SK-N-SH (cell line): Measurements from ENCODE around the gene EZH1.

ENCODE experiments used
- CTCF ChIP-seq: fragments of 200-600 bp; sonication (generic); IDR thresholded peaks from 2 replicates; pipeline ENCODE4 v1.6.1; 2017; ENCODE audit warnings: antibody characterized with exemption, mild to moderate bottlenecking, moderate library complexity
- EP300 ChIP-seq, 2 experiments: IDR thresholded peaks; 2 replicates each; pipeline versions ENCODE4 v1.4.0 to v1.6.1; 2012; ENCODE audit warnings: borderline replicate concordance in 1 of 2, low read depth in 1 of 2, low read length in 1 of 2
- EZH2phosphoT487 ChIP-seq: fragments of 200-600 bp; sonication (generic); IDR thresholded peaks from 2 replicates; pipeline ENCODE4 v1.6.1; 2017; ENCODE audit warnings: low read depth, mixed run types, mild to moderate bottlenecking, antibody characterized with exemption, moderate library complexity, borderline replicate concordance
- JUND ChIP-seq: IDR thresholded peaks from 2 replicates; pipeline ENCODE4 v1.4.0; 2012
- MXI1 ChIP-seq: IDR thresholded peaks from 2 replicates; pipeline ENCODE4 v1.6.1; 2012; ENCODE audit warnings: mild to moderate bottlenecking, low read depth, low read length, improper control_type of control experiment
- PBX3 ChIP-seq: IDR thresholded peaks from 2 replicates; pipeline ENCODE4; 2012
- REST ChIP-seq: IDR thresholded peaks from 2 replicates; pipeline ENCODE4 v1.6.1; 2012; ENCODE audit warnings: mild to moderate bottlenecking, low read depth, low read length, moderate library complexity
- RFX5 ChIP-seq: IDR thresholded peaks from 2 replicates; pipeline ENCODE4 v1.6.1; 2012; ENCODE audit warnings: mild to moderate bottlenecking, improper control_type of control experiment, low read length
- RXRA ChIP-seq: IDR thresholded peaks from 2 replicates; pipeline ENCODE4 v1.4.0; 2012; ENCODE audit warnings: low read depth, mild to moderate bottlenecking, borderline replicate concordance
- TAF1 ChIP-seq: IDR thresholded peaks from 2 replicates; pipeline ENCODE4 v1.6.1; 2012; ENCODE audit warnings: low read depth, mild to moderate bottlenecking, low read length, moderate library complexity, borderline replicate concordance
- ZBTB33 ChIP-seq: IDR thresholded peaks from 2 replicates; pipeline ENCODE4 v1.4.0; 2012; ENCODE audit warnings: low read depth, borderline replicate concordance

GRCh38 chr17:42673266-42673884, 71.5 kb downstream of the EZH1 start:
- no peak for TF ChIP-seq REST
- TF ChIP-seq CTCF = no peak
- no peak for TF ChIP-seq RXRA
- TF ChIP-seq RFX5 = no peak
- no peak for TF ChIP-seq MXI1
- TF ChIP-seq ZBTB33 = no peak
- no peak for TF ChIP-seq EP300 (IDR thresholded peaks at IDR 0.05; ENCODE audit: borderline replicate concordance in 1 of 2, low read depth in 1 of 2, low read length in 1 of 2)
- TF ChIP-seq TAF1 = no peak
- no peak for TF ChIP-seq EZH2phosphoT487
- TF ChIP-seq JUND = no peak
- TF ChIP-seq PBX3 = no peak
